Measurements from ENCODE around the gene ALKBH1. TPM values are rescaled to one million over a fixed set of nuclear protein-coding genes. Genes with fewer than 3 reads are reported as not detected.
"Not testable (repeated sequence)": the region's sequence is repeated elsewhere in the genome, so short reads cannot be mapped to it uniquely, and the experiment has no call there.

ALKBH1 gene
- polyA plus RNA-seq, 1 donor, result 11.0 TPM

DNA sequence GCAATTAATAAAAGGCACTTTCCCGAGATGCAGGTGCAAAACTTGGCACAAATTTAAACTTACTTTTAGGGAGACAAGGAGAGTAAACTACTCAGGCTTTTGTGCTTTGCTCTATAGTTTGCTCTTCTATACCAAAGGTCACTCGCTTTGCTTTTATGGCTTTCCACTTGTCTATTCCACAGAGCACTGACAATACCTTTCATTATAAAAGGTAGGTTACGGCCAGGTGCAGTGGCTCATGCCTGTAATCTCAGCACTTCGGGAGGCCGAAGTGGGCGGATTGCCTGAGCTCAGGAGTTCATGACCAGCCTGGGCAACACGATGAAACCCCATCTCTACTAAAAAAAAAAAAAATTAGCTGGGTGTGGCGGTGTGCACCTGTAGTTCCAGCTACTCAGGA, 32.9 kb downstream of the ALKBH1 start:
- no peak for DNase-seq (ENCODE audit: low read depth)

DNA sequence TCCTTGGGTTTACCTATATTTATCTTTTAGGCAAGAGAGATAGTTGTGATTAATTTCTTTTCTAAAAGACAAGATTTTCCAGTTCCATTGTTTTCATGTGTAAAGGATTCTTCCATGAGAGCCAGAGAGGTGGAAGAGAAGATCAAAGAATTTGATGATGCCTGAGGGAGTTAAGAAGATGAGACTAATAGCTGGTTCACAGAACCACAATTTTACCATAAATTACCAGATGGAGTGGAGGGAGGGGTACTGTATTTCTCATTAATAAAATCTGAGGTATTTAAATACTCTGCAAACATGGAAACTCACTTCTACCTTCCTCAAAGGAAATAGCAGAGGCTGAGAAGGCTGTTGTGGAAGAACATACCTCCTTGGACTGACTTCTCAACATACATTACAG, 34.6 kb downstream of the ALKBH1 start:
- no peak for DNase-seq (ENCODE audit: low read depth)

DNA sequence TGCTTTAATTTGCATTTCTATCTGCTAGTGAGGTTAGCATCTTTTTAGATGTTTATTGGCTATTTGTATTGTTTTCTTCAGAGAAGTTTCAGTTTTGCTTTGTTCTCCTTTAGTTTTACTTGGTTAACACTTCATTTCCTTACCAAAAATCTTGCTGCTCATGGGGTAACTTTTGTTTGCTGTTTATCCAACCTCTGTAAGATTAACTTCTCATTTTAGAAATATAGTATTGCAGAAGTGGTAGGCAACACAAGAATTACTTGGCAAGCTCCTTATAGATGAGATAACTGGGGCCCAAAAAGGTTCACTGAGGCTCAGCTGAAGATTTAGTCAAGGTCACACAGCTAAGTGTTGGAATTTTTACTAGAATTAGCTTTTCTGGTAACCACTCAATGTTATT, 40.5 kb downstream of the ALKBH1 start:
- no peak for DNase-seq (ENCODE audit: low read depth)

GRCh38 chr14:77663293-77663692, 44.5 kb downstream of the ALKBH1 start:
- no peak for DNase-seq (ENCODE audit: low read depth)

- DNase-seq (ENCODE audit: low read depth), result not testable (repeated sequence)
Observed at GRCh38 chr14:77661562-77661961, 46.3 kb downstream of the ALKBH1 start.

GRCh38 chr14:77660754-77661153, 47.1 kb downstream of the ALKBH1 start:
- no peak for DNase-seq (ENCODE audit: low read depth)

DNA sequence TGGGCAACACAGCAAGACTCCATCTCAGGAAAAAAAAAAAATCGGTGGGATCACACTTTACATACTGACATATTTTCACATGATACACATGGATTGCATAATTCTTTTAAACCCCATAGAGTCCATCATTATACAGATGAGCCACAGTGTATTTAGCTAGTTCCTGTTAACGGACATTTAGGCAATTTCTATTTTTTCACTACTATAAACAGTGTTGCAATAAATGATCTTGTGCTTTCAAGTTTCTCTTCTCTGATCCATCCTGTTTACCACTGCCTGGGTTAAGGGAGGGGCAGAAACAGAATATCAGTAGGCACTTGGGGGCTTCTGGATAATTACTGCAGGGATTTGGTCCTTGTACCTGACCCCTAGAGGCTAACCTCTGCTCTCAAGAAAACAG, 48.0 kb downstream of the ALKBH1 start:
- no peak for DNase-seq (ENCODE audit: low read depth)

GRCh38 chr14:77657280-77657679, 50.5 kb downstream of the ALKBH1 start:
- DNase-seq (ENCODE audit: low read depth), result no peak

GRCh38 chr14:77654001-77654441, 53.8 kb downstream of the ALKBH1 start:
- DNase-seq (ENCODE audit: low read depth), result no peak

DNA sequence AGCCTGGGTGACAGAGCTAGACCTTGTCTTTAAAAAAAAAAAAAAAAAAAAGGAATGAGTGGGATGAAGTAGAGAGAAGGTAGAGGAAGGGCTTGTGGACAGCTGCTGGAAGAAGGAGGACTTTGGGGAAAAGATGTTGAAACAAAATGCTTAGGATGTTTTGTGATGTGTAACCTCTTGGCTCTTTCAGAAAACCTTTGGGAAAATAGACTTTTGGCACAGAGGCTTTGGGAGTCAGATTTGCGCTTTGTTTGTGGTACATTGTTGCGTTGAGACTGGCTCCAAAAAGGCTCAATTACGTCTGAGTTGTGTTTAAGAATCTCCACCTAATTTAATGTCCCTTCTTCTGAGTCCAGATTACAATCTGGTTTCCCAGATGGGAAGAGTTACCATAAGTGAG, 58.5 kb downstream of the ALKBH1 start:
- DNase-seq (ENCODE audit: low read depth), result no peak

GRCh38 chr14:77648520-77649200, 59.2 kb downstream of the ALKBH1 start:
- DNase-seq (ENCODE audit: low read depth), result no peak

GRCh38 chr14:77647853-77648252, 60.0 kb downstream of the ALKBH1 start:
- DNase-seq (ENCODE audit: low read depth), result no peak

DNA sequence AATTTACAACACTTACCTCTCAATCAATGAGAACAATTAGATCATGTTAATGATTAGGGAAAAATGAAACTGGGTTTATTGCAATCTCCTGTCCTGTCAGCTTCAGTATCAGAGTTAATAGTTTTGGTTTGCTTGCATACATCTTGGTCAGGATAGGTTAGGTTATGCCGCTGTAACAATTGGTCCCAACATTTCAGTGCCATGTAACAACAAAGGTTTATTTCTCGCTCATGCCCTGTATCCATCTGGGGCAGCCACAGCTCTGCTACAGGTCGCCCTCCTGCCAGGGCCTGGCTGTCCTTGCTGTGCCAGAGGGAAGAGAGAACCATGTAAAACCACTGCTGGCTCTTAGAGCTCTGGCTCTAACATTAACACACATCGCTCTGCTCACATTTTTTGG, 60.9 kb downstream of the ALKBH1 start:
- no peak for DNase-seq (ENCODE audit: low read depth)

GRCh38 chr14:77645520-77646230, 62.1 kb downstream of the ALKBH1 start:
- no peak for DNase-seq (ENCODE audit: low read depth)

- no peak for DNase-seq (ENCODE audit: low read depth)
Observed at GRCh38 chr14:77642407-77642806, 65.4 kb downstream of the ALKBH1 start.

- no peak for DNase-seq (ENCODE audit: low read depth)
Observed at GRCh38 chr14:77641534-77642341, 66.1 kb downstream of the ALKBH1 start.

- no peak for DNase-seq (ENCODE audit: low read depth)
Observed at GRCh38 chr14:77640756-77641533, 66.9 kb downstream of the ALKBH1 start.

GRCh38 chr14:77638771-77639171, 69.1 kb downstream of the ALKBH1 start:
- no peak for DNase-seq (ENCODE audit: low read depth)

- not testable (repeated sequence) for DNase-seq (ENCODE audit: low read depth)
Observed at GRCh38 chr14:77635869-77636268, 72.0 kb downstream of the ALKBH1 start.

DNA sequence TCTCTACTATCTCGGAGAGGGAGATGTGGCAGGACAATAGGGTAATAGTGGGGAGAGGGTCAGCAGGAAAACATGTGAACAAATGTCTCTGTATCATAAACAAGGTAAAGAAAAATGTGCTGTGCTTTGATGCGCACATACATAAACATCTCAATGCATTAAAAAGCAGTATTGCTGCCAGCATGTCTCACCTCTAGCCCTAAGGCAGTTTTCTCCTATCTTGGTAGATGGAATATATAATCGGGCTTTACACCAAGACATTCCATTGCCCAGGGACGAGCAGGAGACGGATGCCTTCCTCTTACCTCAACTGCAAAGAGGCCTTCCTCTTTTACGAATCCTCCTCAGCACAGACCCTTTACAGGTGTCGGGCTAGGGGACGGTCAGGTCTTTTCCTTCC, 72.4 kb downstream of the ALKBH1 start:
- DNase-seq (ENCODE audit: low read depth), result not testable (repeated sequence)

DNA sequence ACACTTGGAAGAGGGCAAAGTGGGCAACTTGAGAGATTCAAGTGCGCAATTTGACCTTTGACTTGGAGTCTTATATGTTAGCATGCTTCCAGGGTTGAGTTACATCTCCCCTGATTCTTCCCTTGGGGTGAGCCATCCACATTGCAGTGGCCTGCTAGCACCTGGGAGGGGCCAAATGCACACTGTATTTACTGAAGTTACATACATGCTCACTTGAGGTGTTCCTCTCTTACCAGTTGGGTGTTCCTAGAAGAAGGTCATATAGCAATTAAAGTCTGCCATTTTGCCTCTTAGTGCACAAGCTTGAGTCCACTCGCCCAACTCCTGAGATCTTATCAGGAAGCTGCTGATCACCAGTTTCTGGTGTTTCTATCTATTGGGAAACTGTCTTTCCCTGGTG, 77.7 kb downstream of the ALKBH1 start:
- no peak for DNase-seq (ENCODE audit: low read depth)

DNA sequence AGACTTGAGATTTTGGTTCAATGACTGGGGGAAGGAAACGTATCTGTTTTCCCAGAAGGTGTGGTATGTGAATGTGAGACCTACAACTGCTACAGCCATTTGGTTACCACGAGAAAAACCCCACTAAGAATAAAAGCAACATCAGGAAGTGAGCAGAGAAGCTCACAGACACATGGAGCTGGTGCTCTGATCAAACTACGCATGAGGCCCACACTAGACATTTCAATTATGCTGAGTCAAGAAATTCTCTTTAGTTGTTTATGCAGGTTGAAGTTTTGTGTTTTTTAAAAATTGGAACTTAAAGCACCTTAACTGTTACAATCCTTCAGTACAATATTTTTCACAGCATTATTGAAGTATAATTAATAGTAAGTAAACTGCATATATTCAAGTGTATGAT, 82.5 kb downstream of the ALKBH1 start:
- no peak for DNase-seq (ENCODE audit: low read depth)
